Smooth muscle cell (in vitro differentiated cells): ENCODE measurements around the gene BOC. TPM values are rescaled to one million over a fixed set of nuclear protein-coding genes. Genes with fewer than 3 reads are reported as not detected.

ENCODE experiments used
- DNase-seq: peaks from one replicate; lab custom pipeline; 2025; ENCODE audit not compliant: unreplicated experiment; lab: John Stamatoyannopoulos, UW
- H2AFZ ChIP-seq: fragments of 200-600 bp; sonication (generic); 2 replicates; pipeline ENCODE4 v1.6.0; 2016; ENCODE audit warnings: antibody characterized with exemption, low read depth, mild to moderate bottlenecking
- H3F3A ChIP-seq: fragments of 200-600 bp; sonication (generic); 2 replicates; pipeline ENCODE4 v1.6.0; 2017; ENCODE audit warnings: antibody characterized with exemption, low read depth
- H3K27ac ChIP-seq: fragments of 200-600 bp; sonication (generic); 2 replicates; pipeline ENCODE4 v1.5.1; 2016; ENCODE audit warnings: low read depth, mild to moderate bottlenecking
- H3K27me3 ChIP-seq: fragments of 200-600 bp; sonication (generic); 2 replicates; pipeline ENCODE4 v1.6.1; 2016; ENCODE audit warnings: low read depth, mild to moderate bottlenecking
- H3K36me3 ChIP-seq: fragments of 200-600 bp; sonication (generic); 2 replicates; pipeline ENCODE4 v1.5.1; 2016; ENCODE audit warnings: low read depth
- H3K4me1 ChIP-seq: fragments of 200-600 bp; sonication (generic); 2 replicates; pipeline ENCODE4 v1.5.1; 2016; ENCODE audit warnings: low read depth
- H3K4me2 ChIP-seq: fragments of 200-600 bp; sonication (generic); 2 replicates; pipeline ENCODE4 v1.6.0; 2016; ENCODE audit warnings: mild to moderate bottlenecking
- H3K4me3 ChIP-seq: fragments of 200-600 bp; sonication (generic); 2 replicates; pipeline ENCODE4 v1.5.1; 2016; ENCODE audit warnings: mild to moderate bottlenecking
- H3K79me2 ChIP-seq: fragments of 200-600 bp; sonication (generic); 2 replicates; pipeline ENCODE4 v1.6.0; 2016; ENCODE audit warnings: low read depth, mild to moderate bottlenecking
- H3K9ac ChIP-seq: fragments of 200-600 bp; sonication (generic); 2 replicates; pipeline ENCODE4 v1.6.0; 2016; ENCODE audit warnings: low read depth
- H3K9me3 ChIP-seq: fragments of 200-600 bp; sonication (generic); replicated peaks from 2 replicates; pipeline ENCODE4 v1.5.1; 2016; ENCODE audit warnings: low read depth
- H4K20me1 ChIP-seq: fragments of 200-600 bp; sonication (generic); 2 replicates; pipeline ENCODE4 v1.6.0; 2016; ENCODE audit warnings: low read depth
- CTCF ChIP-seq: fragments of 200-600 bp; sonication (generic); IDR thresholded peaks from 2 replicates; pipeline ENCODE4 v1.5.1; 2017; ENCODE audit warnings: borderline replicate concordance, mild to moderate bottlenecking, antibody characterized with exemption; ENCODE audit not compliant: insufficient read depth, poor library complexity, severe bottlenecking
- WGBS: methylation state at CpG from one replicate; pipeline ENCODE4 v1.1.7; 2016; ENCODE audit warnings: low lambda C conversion rate; 5-methylcytosine and 5-hydroxymethylcytosine counted together
- polyA plus RNA-seq: library from polyadenylated mRNA; unstranded; fragments of >200 nt; fragmentation: Nextera tagmentation; extraction: Ambion mirVana; gene quantifications from 2 replicates; pipeline ENCODE4 v1.2.1, GENCODE V29; 2016
- total RNA-seq: library from RNA; depleted of rRNA; stranded (reverse); fragments of >200 nt; gene quantifications from 2 replicates; pipeline ENCODE4 v1.2.3, GENCODE V29; 2014

BOC gene
- total and polyA plus RNA-seq, 2 experiments from 2014 or later: 19.5 to 31.2 TPM

- WGBS: 53% methylated on average over 1 of the region's 1 CpG
These were observed 20.5 kb downstream of the BOC start for GRCh38 chr3:113231827-113232253.

DNA sequence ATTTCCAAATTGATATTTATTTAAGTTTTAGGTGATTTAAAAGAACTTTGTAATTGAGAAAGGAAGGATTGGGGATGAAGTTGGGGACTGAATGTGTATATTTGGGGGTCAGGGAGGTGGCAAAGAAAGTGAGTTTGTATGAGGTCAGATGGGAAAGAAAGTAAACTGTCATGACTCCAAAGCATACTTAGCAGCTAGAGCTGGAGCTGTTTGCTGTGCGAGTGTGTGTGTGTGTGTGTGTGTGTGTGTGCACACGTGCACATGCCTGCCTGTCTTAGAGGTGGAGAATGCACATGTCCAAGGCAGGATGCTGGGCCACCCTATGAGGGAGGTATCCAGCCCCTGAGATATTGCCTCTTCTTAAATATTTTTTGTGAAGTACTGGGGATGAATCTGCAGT, 21.0 kb downstream of the BOC start:
- H3K4me1 ChIP-seq: peaks cover 44% of the 10 kb centered on the region
- no peak for TF ChIP-seq CTCF
- no peak overlapping the region for H3K9ac ChIP-seq
- H3K27me3 ChIP-seq: no peaks in the 10 kb centered on the region
- H3K4me3 ChIP-seq: no peak overlapping the region
- H3K4me2 ChIP-seq: peak overlapping the region; percentile 49
- H3K9me3 ChIP-seq: no peaks in the 10 kb centered on the region
- H3F3A ChIP-seq: peaks cover 18% of the 10 kb centered on the region
- DNase-seq: no peak
- H3K79me2 ChIP-seq: no peaks in the 10 kb centered on the region
- H2AFZ ChIP-seq: no peak overlapping the region
- peaks cover 17% of the 10 kb centered on the region for H4K20me1 ChIP-seq
- WGBS: 87% methylated on average over 2 of the region's 2 CpGs
- H3K36me3 ChIP-seq: no peaks in the 10 kb centered on the region
- H3K27ac ChIP-seq: peak overlapping the region; percentile 99

More at GRCh38 chr3:113231827-113232253, 20.5 kb downstream of the BOC start:
- H2AFZ ChIP-seq: no peak overlapping the region
- H3K4me3 ChIP-seq: no peak overlapping the region
- no peaks in the 10 kb centered on the region for H3K36me3 ChIP-seq
- H3K79me2 ChIP-seq: no peaks in the 10 kb centered on the region
- no peak for DNase-seq
- H3K4me1 ChIP-seq: peaks cover 44% of the 10 kb centered on the region
- H3K27me3 ChIP-seq: no peaks in the 10 kb centered on the region
- no peaks in the 10 kb centered on the region for H3K9me3 ChIP-seq
- no peak for TF ChIP-seq CTCF
- H4K20me1 ChIP-seq: peaks cover 17% of the 10 kb centered on the region
- peak overlapping the region; percentile 99 for H3K27ac ChIP-seq
- peaks cover 18% of the 10 kb centered on the region for H3F3A ChIP-seq
- peak overlapping the region; percentile 49 for H3K4me2 ChIP-seq
- peak overlapping the region; percentile 88 for H3K9ac ChIP-seq

DNA sequence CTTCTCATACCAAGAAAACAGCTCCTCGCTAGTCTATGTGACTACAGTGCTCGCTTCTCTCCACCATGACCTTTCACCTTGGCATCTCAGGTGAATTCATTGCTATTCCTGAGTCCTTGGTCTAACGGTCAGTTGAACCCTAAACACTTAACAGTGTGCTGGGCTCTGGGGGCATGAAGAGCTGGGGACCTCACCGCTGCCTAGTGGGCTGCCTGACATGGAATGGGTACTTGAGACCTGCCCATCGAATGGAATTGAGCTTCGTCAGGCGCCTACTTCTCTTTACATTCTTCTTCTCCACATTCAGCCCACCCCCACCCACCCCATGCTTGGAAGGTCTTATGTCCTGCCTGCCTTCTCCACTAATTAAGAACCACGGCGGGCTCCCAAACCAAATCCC, 22.1 kb downstream of the BOC start:
- H3K27me3 ChIP-seq: no peaks in the 10 kb centered on the region
- H3K4me3 ChIP-seq: no peak overlapping the region
- peaks cover 18% of the 10 kb centered on the region for H3F3A ChIP-seq
- WGBS: 97% methylated on average over 9 of the region's 9 CpGs
- no peak overlapping the region for H3K27ac ChIP-seq
- peaks cover 44% of the 10 kb centered on the region for H3K4me1 ChIP-seq
- H4K20me1 ChIP-seq: peaks cover 17% of the 10 kb centered on the region
- no peak overlapping the region for H2AFZ ChIP-seq
- TF ChIP-seq CTCF: no peak
- H3K4me2 ChIP-seq: no peak overlapping the region
- H3K9me3 ChIP-seq: no peaks in the 10 kb centered on the region
- H3K36me3 ChIP-seq: peaks cover 4% of the 10 kb centered on the region
- H3K79me2 ChIP-seq: no peaks in the 10 kb centered on the region
- DNase-seq: no peak
- H3K9ac ChIP-seq: no peak overlapping the region

DNA sequence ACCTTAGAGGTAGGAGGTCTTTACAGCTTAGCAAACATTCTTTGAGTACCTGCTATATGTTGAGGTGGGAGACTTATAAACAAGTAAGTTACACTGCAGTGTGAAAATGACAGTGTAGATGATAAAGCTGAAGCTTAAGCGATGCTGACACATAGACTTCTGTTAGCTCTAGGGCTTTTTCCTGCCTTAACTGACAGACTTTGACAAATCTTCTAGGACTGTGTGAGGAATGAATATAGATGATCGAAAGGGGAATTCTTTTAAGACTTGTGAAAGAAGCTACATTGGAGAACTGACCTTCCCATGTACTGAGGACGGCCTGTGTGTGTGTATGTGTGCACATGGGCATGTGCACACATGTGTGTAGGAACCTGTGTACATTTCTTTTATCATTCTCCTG, 22.7 kb downstream of the BOC start:
- H3K27ac ChIP-seq: no peak overlapping the region
- peaks cover 4% of the 10 kb centered on the region for H3K36me3 ChIP-seq
- no peak overlapping the region for H3K4me2 ChIP-seq
- H2AFZ ChIP-seq: no peak overlapping the region
- TF ChIP-seq CTCF: no peak
- H3K4me1 ChIP-seq: peaks cover 39% of the 10 kb centered on the region
- H3K4me3 ChIP-seq: no peak overlapping the region
- H3K9me3 ChIP-seq: no peaks in the 10 kb centered on the region
- 83% methylated on average over 3 of the region's 3 CpGs for WGBS
- DNase-seq: no peak
- no peaks in the 10 kb centered on the region for H3K27me3 ChIP-seq
- peaks cover 17% of the 10 kb centered on the region for H4K20me1 ChIP-seq
- H3K79me2 ChIP-seq: no peaks in the 10 kb centered on the region
- peaks cover 18% of the 10 kb centered on the region for H3F3A ChIP-seq
- H3K9ac ChIP-seq: no peak overlapping the region
